ENCODE data around the gene POMC. TPM values are rescaled to one million over a fixed set of nuclear protein-coding genes. Genes with fewer than 3 reads are reported as not detected.

Gene POMC
- total RNA-seq, 1 experiment from 2014 or later: 1.6 TPM

DNA sequence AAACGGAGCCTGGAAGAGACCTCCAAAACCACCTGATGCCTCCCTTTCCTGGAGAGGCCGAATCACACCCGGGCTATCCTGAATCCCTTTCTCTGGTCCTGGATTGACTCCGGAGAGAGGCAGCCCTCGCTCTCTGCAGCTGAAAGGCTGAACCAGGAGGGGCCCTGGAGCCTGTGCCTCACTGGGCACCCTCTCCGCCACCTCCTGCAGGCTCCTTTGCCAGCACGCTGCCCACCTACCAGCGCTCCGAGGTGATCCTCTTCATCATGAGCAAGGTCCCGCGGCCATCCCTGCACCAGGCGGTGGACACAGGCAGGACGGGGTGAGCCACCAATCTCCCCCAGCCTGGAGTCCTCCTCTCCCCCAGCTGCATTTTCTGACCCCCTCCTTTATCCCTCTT is 35.7 kb downstream of the POMC start:
- H3K4me3 Mint-ChIP-seq: no peak overlapping the region
- peaks cover 34% of the 10 kb centered on the region for H3K27me3 Mint-ChIP-seq (ENCODE audit: low read depth)

More for the DNA sequence above, 35.7 kb downstream of the POMC start:
- H3K27ac ChIP-seq (ENCODE audit: insufficient read length, low read depth, low read length): no peak overlapping the region
- H3K4me2 ChIP-seq (ENCODE audit: insufficient read depth, insufficient read length, low read length): no peak overlapping the region
- no peaks in the 10 kb centered on the region for H3K9me3 ChIP-seq (ENCODE audit: control insufficient read depth, low read depth, low read length)
- Mint-ChIP-seq H3K27ac (peak overlapping the region in 1 of 3 experiments; percentile 18; a peak in 1 of 7 replicates), H3K36me3 (ENCODE audit: insufficient read depth in 1 of 3, low read depth in 3 of 3) (peaks cover 0 to 16% (median 4%) of the 10 kb centered on the region in 3 experiments; a peak in 6 of 7 replicates), H3K9me3 (no peaks in the 10 kb centered on the region), H3K4me1 (peaks cover 13 to 21% of the 10 kb centered on the region in 2 experiments)
- H3K56ac ChIP-seq (ENCODE audit: insufficient read length, low read depth, low read length): no peak overlapping the region
- no peak for DNase-seq
- no peak overlapping the region for H2BK20ac ChIP-seq (ENCODE audit: low read depth, low read length, poor library complexity, severe bottlenecking)
- no peaks in the 10 kb centered on the region for H3K79me1 ChIP-seq (ENCODE audit: insufficient read depth, low read depth, low read length, poor library complexity, severe bottlenecking)
- H4K20me1 ChIP-seq (ENCODE audit: control insufficient read depth, insufficient read depth, insufficient read length): no peaks in the 10 kb centered on the region
- H3K23me2 ChIP-seq (ENCODE audit: insufficient read length, low read depth, low read length, poor library complexity, severe bottlenecking): peaks cover 5% of the 10 kb centered on the region
- no peak overlapping the region for H2AK5ac ChIP-seq (ENCODE audit: insufficient read length, low read length)
- H2AFZ ChIP-seq (ENCODE audit: low read length): no peak overlapping the region
- no peak overlapping the region for H4K8ac ChIP-seq (replicated peaks; ENCODE audit: insufficient read length, low read depth, low read length)
- H2BK15ac ChIP-seq (ENCODE audit: low read depth, low read length): no peak overlapping the region
- H2BK12ac ChIP-seq (ENCODE audit: insufficient read length, low read depth, low read length): no peak overlapping the region
- H3K14ac ChIP-seq (ENCODE audit: insufficient read depth, low read length): no peak overlapping the region
- H3T11ph ChIP-seq (ENCODE audit: low read length): no peak overlapping the region
- H3K27me3 ChIP-seq (ENCODE audit: insufficient read depth, low read length): peaks cover 3% of the 10 kb centered on the region; the same call in 1 of the 2 replicates
- H4K91ac ChIP-seq (ENCODE audit: insufficient read length, low read depth, low read length): no peak overlapping the region
- H3K18ac ChIP-seq (ENCODE audit: insufficient read length, low read depth, low read length): no peak overlapping the region
- no peak overlapping the region for H3K9ac ChIP-seq (ENCODE audit: extremely low read depth, insufficient read length, low read length)
- no peak overlapping the region for H3K4ac ChIP-seq (ENCODE audit: low read depth, low read length)
- no peaks in the 10 kb centered on the region for H3K79me2 ChIP-seq (ENCODE audit: insufficient read depth, low read length)
- no peak overlapping the region for H2BK120ac ChIP-seq (ENCODE audit: low read depth, low read length, poor library complexity, severe bottlenecking)
- no peak overlapping the region for H4K5ac ChIP-seq (ENCODE audit: insufficient read length, low read depth, low read length)
- no peak overlapping the region for H3K23ac ChIP-seq (ENCODE audit: insufficient read length, low read depth, low read length)
- H2BK5ac ChIP-seq (ENCODE audit: insufficient read length, low read length): no peak overlapping the region
- H3K4me1 ChIP-seq (ENCODE audit: insufficient read depth, low read length): no peaks in the 10 kb centered on the region; the same call in 1 of the 2 replicates
- TF ChIP-seq, protein P1, sequence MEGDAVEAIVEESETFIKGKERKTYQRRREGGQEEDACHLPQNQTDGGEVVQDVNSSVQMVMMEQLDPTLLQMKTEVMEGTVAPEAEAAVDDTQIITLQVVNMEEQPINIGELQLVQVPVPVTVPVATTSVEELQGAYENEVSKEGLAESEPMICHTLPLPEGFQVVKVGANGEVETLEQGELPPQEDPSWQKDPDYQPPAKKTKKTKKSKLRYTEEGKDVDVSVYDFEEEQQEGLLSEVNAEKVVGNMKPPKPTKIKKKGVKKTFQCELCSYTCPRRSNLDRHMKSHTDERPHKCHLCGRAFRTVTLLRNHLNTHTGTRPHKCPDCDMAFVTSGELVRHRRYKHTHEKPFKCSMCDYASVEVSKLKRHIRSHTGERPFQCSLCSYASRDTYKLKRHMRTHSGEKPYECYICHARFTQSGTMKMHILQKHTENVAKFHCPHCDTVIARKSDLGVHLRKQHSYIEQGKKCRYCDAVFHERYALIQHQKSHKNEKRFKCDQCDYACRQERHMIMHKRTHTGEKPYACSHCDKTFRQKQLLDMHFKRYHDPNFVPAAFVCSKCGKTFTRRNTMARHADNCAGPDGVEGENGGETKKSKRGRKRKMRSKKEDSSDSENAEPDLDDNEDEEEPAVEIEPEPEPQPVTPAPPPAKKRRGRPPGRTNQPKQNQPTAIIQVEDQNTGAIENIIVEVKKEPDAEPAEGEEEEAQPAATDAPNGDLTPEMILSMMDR (conservative IDR thresholded peaks at IDR 0.05): no peak
- WGBS (ENCODE audit: extremely low coverage, insufficient read length, low lambda C conversion rate): no CpG with 5 or more reads among the region's 13 CpGs
